Muscle layer of duodenum (tissue), 2 donors: ENCODE data around the gene UBE2F.
"Not testable (repeated sequence)": the region's sequence is repeated elsewhere in the genome, so short reads cannot be mapped to it uniquely, and the experiment has no call there.

ENCODE experiments used
- H3K27ac ChIP-seq: one replicate; pipeline ENCODE4 v1.7.0; 2013; ENCODE audit warnings: mild to moderate bottlenecking, low read length
- H3K27me3 ChIP-seq: one replicate; pipeline ENCODE4 v1.7.0; 2013; ENCODE audit warnings: low read depth, mild to moderate bottlenecking, control low read depth, low read length
- H3K36me3 ChIP-seq, 2 donors: one replicate each; pipeline ENCODE4 v1.7.0; 2013; ENCODE audit warnings: low read length in 2 of 2, control low read depth in 1 of 2, mild to moderate bottlenecking in 1 of 2; ENCODE audit not compliant: insufficient read depth in 2 of 2, control insufficient read depth in 1 of 2
- H3K4me1 ChIP-seq, 2 donors: one replicate each; pipeline ENCODE4 v1.7.0; 2013; ENCODE audit warnings: low read length in 2 of 2, mild to moderate bottlenecking in 2 of 2, control low read depth in 1 of 2, moderate library complexity in 1 of 2; ENCODE audit not compliant: insufficient read depth in 2 of 2, control insufficient read depth in 1 of 2
- H3K4me3 ChIP-seq, 2 donors: one replicate each; pipeline ENCODE4 v1.7.0; 2013; ENCODE audit warnings: low read length in 2 of 2, low read depth in 1 of 2, mild to moderate bottlenecking in 1 of 2
- H3K9me3 ChIP-seq, 2 donors: one replicate each; pipeline ENCODE4 v1.7.0; 2013; ENCODE audit warnings: low read length in 2 of 2, control low read depth in 1 of 2, mild to moderate bottlenecking in 1 of 2; ENCODE audit not compliant: control insufficient read depth in 1 of 2
- donor health status: healthy.

The UBE2F gene

DNA sequence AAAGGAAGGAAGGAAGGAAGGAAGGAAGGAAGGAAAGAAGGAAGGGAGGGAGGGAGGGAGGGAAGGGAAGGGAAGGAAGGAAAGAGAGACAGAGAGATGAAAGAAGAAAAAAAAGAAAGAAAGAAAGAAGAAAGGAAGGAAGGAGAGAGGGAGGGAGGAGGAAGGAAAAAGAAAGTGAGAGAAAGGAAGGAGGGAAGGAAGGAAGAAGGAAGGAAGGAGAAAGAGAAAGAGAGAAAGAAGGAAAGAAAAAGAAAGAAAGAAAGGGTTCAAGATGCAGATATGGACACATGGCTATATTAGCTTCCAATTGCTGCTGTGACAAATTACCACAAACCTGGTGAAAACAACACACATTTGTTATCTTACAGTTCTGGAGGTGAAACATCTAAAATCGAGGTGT is 20.4 kb upstream of the UBE2F start:
- Histone ChIP-seq H3K4me1 (no peaks in the 10 kb centered on the region), H3K27me3 (no peaks in the 10 kb centered on the region), H3K9me3 (peaks cover 0 to 4% of the 10 kb centered on the region in 2 donors), H3K27ac (no peak overlapping the region), H3K36me3 (no peaks in the 10 kb centered on the region), H3K4me3 (no peak overlapping the region)

DNA sequence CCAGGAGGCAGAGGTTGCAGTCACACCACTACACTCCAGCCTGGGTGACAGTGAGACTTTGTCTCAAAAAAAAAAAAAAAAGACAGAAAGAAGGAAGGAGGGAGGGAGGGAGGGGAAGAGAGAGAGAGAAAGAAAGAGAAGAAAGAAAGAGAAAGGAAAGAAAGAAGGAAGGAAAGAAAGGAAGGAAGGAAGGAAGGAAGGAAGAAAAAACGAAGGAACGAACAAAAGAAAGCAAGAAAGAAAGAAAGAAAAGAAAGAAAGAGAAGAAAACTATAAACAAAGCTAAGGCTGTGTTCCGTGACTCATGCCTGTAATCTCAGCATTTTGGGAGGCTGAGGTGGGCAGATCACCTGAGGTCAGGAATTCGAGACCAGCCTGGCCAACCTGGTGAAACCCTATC is 15.5 kb upstream of the UBE2F start:
- H3K4me1 ChIP-seq, H3K36me3 ChIP-seq, H3K27ac ChIP-seq, H3K27me3 ChIP-seq, H3K4me3 ChIP-seq, H3K9me3 ChIP-seq: not testable (repeated sequence)

DNA sequence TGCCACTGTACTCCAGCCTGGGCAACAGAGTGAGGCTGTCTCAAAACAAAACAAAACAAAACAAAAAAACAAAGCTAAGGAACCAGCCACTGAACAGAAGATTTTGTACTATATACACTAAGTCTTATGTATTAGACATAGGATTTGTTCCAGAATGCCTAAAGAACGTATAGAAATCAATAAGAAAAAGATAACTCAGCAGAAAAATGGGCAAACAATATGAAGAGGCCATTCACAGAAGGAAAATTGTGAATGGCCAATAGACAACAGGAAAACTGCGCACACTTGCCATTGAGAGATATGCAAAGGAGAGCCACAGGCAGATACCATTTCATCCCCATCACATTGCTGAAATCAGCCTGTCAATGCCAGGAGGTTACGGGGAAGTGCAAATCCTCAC is 14.9 kb upstream of the UBE2F start:
- H3K4me3 ChIP-seq: no peak overlapping the region
- H3K27me3 ChIP-seq: peaks cover 7% of the 10 kb centered on the region
- no peaks in the 10 kb centered on the region for H3K36me3 ChIP-seq
- H3K9me3 ChIP-seq: no peaks in the 10 kb centered on the region
- peaks cover 0 to 9% of the 10 kb centered on the region in 2 donors for H3K4me1 ChIP-seq
- no peak overlapping the region for H3K27ac ChIP-seq

DNA sequence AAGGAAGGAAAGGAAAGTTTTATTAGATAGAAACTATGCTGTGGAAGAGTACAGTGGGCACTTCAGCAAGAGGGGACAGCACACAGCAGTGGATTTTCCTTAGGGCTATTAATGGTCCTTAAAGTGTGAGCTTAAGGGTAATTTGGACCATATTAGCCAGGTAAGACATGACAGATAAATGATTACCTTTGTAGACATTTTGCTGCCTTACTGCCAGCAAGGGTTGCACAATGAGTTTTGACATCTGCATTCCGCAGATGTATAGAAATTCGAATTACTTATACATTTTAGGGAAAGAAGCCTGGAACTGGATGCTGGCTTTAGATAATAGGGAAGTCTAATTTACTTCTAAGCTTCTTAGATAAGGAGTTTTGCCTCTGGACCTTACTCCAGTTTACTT is 14.0 kb upstream of the UBE2F start:
- Histone ChIP-seq H3K36me3 (no peaks in the 10 kb centered on the region), H3K27me3 (peaks cover 7% of the 10 kb centered on the region), H3K4me3 (no peak overlapping the region), H3K9me3 (no peaks in the 10 kb centered on the region), H3K4me1 (peaks cover 0 to 9% of the 10 kb centered on the region in 2 donors), H3K27ac (no peak overlapping the region)

DNA sequence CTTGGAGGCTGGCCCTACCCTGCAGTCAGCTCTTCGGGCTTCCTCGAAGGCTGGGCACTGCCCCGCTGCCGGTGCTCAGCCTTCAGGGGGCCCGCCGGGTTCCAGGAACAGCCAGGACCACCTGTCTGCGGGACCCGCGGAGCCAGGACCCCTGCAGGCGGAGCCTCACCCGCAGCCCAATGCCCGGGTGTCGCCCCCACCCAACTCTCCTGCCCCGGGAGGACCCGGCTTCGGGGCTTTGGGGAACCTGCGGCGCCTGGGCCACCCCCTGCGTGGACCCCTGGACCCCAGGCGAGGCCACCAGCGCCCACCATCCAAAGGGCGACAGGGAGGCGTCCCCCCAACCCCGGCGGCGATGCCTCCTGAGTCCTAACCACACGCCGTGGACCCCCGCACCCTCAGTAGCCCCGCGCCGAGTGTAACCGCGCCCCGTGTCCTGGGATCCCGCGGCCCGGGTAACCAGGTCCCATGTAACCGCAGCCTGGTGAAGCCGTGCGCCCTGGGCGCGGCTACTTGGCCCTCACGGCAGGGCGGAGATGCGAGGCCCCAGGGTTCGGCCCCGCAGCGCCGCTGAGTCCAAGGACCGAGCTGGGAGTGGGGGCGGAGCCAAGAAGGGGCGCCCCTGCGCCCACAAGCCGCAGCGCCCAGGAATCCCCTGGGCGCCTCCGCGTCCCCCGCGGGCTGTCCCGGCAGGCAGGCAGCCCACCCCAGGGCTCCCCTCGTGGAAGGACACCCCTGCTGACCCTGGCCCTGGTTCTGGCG is 11.0 kb upstream of the UBE2F start:
- Histone ChIP-seq H3K27me3 (peaks cover 7% of the 10 kb centered on the region), H3K27ac (no peak overlapping the region), H3K4me1 (peaks cover 0 to 9% of the 10 kb centered on the region in 2 donors), H3K9me3 (no peaks in the 10 kb centered on the region), H3K4me3 (peak overlapping the region in 1 of 2 donors; percentile 56), H3K36me3 (no peaks in the 10 kb centered on the region)

DNA sequence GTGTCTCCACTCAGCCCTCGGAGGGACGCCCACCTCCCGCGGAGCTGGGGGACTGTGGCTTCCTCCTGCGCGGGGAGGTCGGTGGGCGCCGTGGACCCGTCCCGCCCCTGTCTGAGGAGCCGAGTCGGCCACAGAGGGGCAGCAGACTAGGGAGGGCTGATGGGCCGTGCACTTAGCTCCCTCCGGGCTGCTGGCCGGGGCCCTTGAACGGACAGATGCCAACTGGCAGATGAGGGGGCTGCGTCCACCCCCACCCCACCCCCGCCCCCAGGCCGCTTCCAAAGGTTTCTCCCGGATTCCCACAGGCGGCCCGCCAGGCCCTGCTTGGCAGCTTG is 10.4 kb upstream of the UBE2F start:
- peaks cover 0 to 9% of the 10 kb centered on the region in 2 donors for H3K4me1 ChIP-seq
- peak overlapping the region in 1 of 2 donors; percentile 56 for H3K4me3 ChIP-seq
- H3K36me3 ChIP-seq: no peaks in the 10 kb centered on the region
- no peaks in the 10 kb centered on the region for H3K9me3 ChIP-seq
- peaks cover 7% of the 10 kb centered on the region for H3K27me3 ChIP-seq
- no peak overlapping the region for H3K27ac ChIP-seq

DNA sequence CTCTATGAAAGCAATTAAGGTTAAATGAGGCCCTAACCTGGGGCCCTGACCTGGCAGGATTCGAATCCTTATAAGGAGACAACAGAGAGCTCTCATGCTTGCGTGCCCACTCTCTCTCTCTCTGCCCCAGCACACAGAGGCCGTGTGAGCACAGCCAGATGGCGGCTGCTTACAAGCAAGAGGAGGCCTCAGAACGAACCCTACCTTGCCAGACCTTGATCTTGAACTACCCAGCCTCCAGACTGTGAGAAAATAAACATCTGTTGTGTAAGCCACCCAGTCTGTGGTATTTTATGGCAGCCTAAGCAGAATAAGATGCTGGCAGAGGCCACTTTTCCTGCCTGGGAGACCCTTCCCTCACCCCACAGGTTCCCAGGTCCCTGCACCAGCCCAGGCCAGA is 5.2 kb upstream of the UBE2F start:
- Histone ChIP-seq H3K36me3 (no peaks in the 10 kb centered on the region), H3K4me1 (peaks cover 0 to 6% of the 10 kb centered on the region in 2 donors)

DNA sequence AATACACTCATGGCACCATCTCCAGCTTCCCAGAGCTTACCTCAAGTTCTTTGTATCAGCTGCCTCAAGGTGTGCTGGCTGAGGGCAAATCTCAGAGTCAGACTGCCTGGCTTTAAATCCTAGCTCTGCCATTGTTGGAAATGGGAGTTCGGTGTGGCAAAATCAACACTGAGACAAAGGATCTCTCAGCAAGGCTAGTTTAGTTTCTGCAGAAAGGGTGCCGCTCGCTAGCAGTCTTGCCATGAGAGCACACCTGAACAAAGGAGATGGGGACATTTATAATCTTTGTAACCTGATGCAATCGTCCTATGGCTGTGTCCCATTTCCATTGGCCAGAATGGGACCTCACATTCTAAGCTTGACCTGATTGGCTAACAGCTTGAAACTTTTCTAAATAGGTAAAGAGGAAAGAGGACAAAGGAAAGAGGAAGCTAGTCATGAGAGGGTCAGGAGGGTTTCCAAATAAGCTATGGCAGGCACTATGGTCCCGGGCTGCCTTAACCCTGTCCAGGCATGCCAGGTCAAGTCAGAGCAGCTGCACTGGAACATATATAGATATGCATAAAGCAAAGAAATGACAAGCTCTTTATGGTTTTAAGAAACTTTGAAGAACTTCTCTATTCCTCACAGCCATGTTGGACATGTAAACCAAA is 4.3 kb upstream of the UBE2F start:
- no peak overlapping the region for H3K4me3 ChIP-seq
- peaks cover 5 to 7% of the 10 kb centered on the region in 2 donors for H3K9me3 ChIP-seq
- H3K27me3 ChIP-seq: no peaks in the 10 kb centered on the region
- H3K4me1 ChIP-seq: peaks cover 0 to 8% of the 10 kb centered on the region in 2 donors
- no peak overlapping the region for H3K27ac ChIP-seq
- H3K36me3 ChIP-seq: no peaks in the 10 kb centered on the region

More for the DNA sequence above, 5.2 kb upstream of the UBE2F start:
- no peak overlapping the region for H3K27ac ChIP-seq
- H3K4me3 ChIP-seq: no peak overlapping the region
- H3K9me3 ChIP-seq: peaks cover 5 to 7% of the 10 kb centered on the region in 2 donors
- H3K27me3 ChIP-seq: no peaks in the 10 kb centered on the region

DNA sequence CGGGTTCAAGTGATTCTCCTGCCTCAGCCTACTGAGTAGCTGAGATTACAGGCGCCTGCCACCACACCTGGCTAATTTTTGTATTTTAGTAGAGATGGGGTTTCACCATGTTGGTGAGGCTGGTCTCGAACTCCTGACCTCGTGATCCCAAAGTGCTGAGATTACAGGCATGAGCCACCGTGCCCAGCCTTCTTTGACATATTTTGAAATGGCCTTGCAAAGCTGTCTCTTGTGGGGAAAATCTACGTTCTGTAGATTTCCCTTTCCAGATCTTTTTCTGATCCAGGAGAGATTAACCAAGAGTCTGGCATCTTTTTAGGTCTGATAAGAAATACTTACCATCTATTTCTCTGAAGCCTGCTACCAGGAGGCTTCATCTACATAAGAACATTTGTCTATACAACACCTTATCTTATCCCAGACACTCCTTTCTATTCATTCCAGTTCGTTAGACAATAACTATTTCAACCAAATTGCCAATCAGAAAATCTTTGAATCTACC is 3.3 kb upstream of the UBE2F start:
- H3K9me3 ChIP-seq, H3K4me3 ChIP-seq, H3K27ac ChIP-seq, H3K27me3 ChIP-seq, H3K36me3 ChIP-seq: not testable (repeated sequence)
- H3K4me1 ChIP-seq: peaks cover 10 to 18% of the 10 kb centered on the region in 2 donors

DNA sequence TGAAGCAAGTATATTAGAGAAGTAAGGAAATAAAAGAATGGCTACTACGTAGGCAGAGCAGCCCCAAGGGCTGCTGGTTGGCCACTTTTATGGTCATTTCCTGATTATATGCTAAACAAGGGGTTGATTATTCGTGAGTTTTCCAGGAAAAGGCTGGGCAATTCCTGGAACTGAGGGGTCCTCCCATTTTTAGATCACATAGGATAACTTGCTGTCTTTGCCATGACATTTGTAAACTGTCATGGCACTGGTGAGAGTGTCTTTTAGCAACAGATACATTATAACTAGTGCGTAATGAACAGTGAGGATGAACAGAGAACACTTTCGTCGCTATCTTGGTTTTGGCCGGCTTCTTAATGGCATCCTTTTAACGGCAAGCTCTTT is 2.6 kb upstream of the UBE2F start:
- Histone ChIP-seq H3K36me3 (no peaks in the 10 kb centered on the region), H3K4me1 (peaks cover 13 to 25% of the 10 kb centered on the region in 2 donors), H3K27ac (no peak overlapping the region), H3K9me3 (peaks cover 5 to 7% of the 10 kb centered on the region in 2 donors), H3K4me3 (no peak overlapping the region), H3K27me3 (no peaks in the 10 kb centered on the region)

DNA sequence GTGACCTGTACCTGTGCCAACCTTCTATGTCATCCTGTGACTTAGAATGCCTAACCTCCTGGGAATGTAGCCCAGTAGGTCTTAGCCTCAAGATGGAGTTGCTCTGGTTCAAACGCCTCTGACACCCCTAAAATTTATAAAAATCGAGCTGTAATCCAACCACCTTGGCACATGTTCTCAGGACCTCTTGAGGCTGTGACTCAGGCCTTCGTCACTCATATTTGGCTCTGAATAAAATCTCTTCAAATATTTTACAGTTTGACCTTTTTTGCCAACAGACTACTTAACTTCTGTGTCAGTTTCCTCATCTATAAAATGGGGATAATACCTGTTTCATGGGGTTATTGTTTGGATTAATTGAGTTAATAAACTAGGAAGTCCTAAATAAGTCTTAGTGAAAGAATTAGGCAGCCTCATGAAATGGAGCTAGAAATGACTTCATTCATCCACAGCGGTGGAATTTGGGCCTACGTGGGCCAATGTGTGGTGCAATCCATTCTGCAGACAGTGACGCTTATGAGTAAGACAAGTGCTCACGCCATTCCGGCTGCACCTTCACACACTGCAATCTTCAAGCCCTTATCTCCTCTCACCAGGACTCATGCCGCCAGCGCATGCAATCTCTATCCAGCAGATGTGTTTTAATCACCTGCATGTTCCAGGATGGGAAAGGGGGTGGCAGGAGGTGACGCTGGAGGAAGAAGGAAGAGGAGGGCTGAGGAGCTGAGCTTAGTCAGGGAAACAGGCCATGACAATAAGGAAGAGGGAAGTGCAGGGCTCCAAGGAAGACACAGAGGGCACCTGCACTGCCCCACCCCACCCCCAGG is 2.0 kb upstream of the UBE2F start:
- no peak overlapping the region for H3K27ac ChIP-seq

More for the DNA sequence above, 2.0 kb upstream of the UBE2F start:
- H3K27me3 ChIP-seq: no peaks in the 10 kb centered on the region
- H3K4me3 ChIP-seq: no peak overlapping the region
- no peaks in the 10 kb centered on the region for H3K36me3 ChIP-seq
- peaks cover 18 to 28% of the 10 kb centered on the region in 2 donors for H3K4me1 ChIP-seq
- peaks cover 5 to 7% of the 10 kb centered on the region in 2 donors for H3K9me3 ChIP-seq
